Measurements from ENCODE around the gene CYP19A1.

GRCh38 chr15:51281368-51281967 lies 56.9 kb downstream of the CYP19A1 start:
- peak; percentile 83 for TF ChIP-seq CTCF (IDR thresholded peaks at IDR 0.05; ENCODE audit: low read depth, low read length)
- TF ChIP-seq EZH2phosphoT487 (IDR thresholded peaks at IDR 0.05; ENCODE audit: low read depth), result no peak

Data from OCI-LY3 (cell line).